ENCODE data around the gene NIPAL3.

Gene NIPAL3

GRCh38 chr1:24498589-24498988 lies 83.0 kb downstream of the NIPAL3 start:
- TF ChIP-seq Cebpa-rat (IDR thresholded peaks at IDR 0.05) = no peak
- H4K20me1 ChIP-seq = no peaks in the 10 kb centered on the region
- no peaks in the 10 kb centered on the region for H3K36me3 ChIP-seq
- H3K4me1 ChIP-seq = peaks cover 16 to 25% (median 23%) of the 10 kb centered on the region in 10 experiments
- H3K4me3 ChIP-seq = no peak overlapping the region
- no peaks in the 10 kb centered on the region for H3K9me3 ChIP-seq (replicated peaks in 1 of 11)
- no peak overlapping the region for H3K9ac ChIP-seq
- no peak overlapping the region for H3K4me2 ChIP-seq
- H3K27me3 ChIP-seq = peaks cover 5 to 24% (median 19%) of the 10 kb centered on the region in 11 experiments; a peak in 21 of 22 replicates
- no peak overlapping the region for H3K27ac ChIP-seq

- Histone ChIP-seq H3K27ac (no peak overlapping the region; a peak in 1 of 22 replicates), H4K20me1 (peaks cover 0 to 3% (median 0%) of the 10 kb centered on the region in 11 experiments; a peak in 1 of 22 replicates), H3K27me3 (peaks cover 21 to 44% (median 38%) of the 10 kb centered on the region in 11 experiments), H3K36me3 (no peaks in the 10 kb centered on the region), H3K9ac (no peak overlapping the region), H3K9me3 (replicated peaks in 1 of 11) (no peaks in the 10 kb centered on the region), H3K4me2 (peak overlapping the region; percentile 84 to 98 (median 93); a peak in 20 of 22 replicates), H3K4me1 (peaks cover 16 to 26% (median 23%) of the 10 kb centered on the region in 10 experiments), H3K4me3 (no peak overlapping the region)
- TF ChIP-seq Cebpa-rat (IDR thresholded peaks at IDR 0.05) = no peak
Observed at GRCh38 chr1:24500448-24501048, 84.9 kb downstream of the NIPAL3 start.

- Histone ChIP-seq H3K9ac (peak overlapping the region in 6 of 11 experiments; percentile 71 to 91 (median 82); a peak in 10 of 22 replicates), H3K4me1 (peaks cover 16 to 26% (median 23%) of the 10 kb centered on the region in 10 experiments), H3K4me3 (peak overlapping the region; percentile 66 to 83 (median 74); a peak in 19 of 20 replicates), H3K27ac (peak overlapping the region in 4 of 11 experiments; percentile 74 to 82 (median 78); a peak in 6 of 22 replicates), H3K27me3 (peaks cover 21 to 52% (median 44%) of the 10 kb centered on the region in 11 experiments), H3K9me3 (replicated peaks in 1 of 11) (no peaks in the 10 kb centered on the region), H3K36me3 (no peaks in the 10 kb centered on the region), H4K20me1 (peaks cover 0 to 3% (median 0%) of the 10 kb centered on the region in 11 experiments; a peak in 1 of 22 replicates), H3K4me2 (peak overlapping the region; percentile 84 to 98 (median 93))
- 0 out of 22 replicates have a peak, but pooled peaks of 1 of the 11 experiments have one; percentile 20 for TF ChIP-seq Cebpa-rat (IDR thresholded peaks at IDR 0.05)
Observed at GRCh38 chr1:24501371-24502064, 85.9 kb downstream of the NIPAL3 start.

- Histone ChIP-seq H3K4me2 (peak overlapping the region; percentile 84 to 98 (median 93)), H3K27me3 (peaks cover 21 to 56% (median 44%) of the 10 kb centered on the region in 11 experiments), H3K4me1 (peaks cover 16 to 26% (median 23%) of the 10 kb centered on the region in 10 experiments), H3K36me3 (no peaks in the 10 kb centered on the region), H3K9me3 (replicated peaks in 1 of 11) (no peaks in the 10 kb centered on the region), H3K9ac (peak overlapping the region; percentile 60 to 91 (median 78)), H3K27ac (peak overlapping the region in 10 of 11 experiments; percentile 9 to 82 (median 62); a peak in 16 of 22 replicates), H4K20me1 (peaks cover 0 to 3% (median 0%) of the 10 kb centered on the region in 11 experiments; a peak in 1 of 22 replicates), H3K4me3 (peak overlapping the region; percentile 66 to 83 (median 74))
- no peak for TF ChIP-seq Cebpa-rat (IDR thresholded peaks at IDR 0.05)
Observed at GRCh38 chr1:24502065-24502708, 86.6 kb downstream of the NIPAL3 start.

GRCh38 chr1:24502709-24503058 lies 87.1 kb downstream of the NIPAL3 start, which contains the start of gene RCAN3:
Gene RCAN3, plus strand, starts transcription at chr1:24502836. Its CDS starts 11,537 bp downstream, at chr1:24514373.
- Histone ChIP-seq H3K9me3 (replicated peaks in 1 of 11) (no peaks in the 10 kb centered on the region), H3K27ac (peak within 1 kb of the TSS in 10 of 11 experiments; percentile 9 to 82 (median 62); a peak in 16 of 22 replicates), H3K36me3 (no peaks in the 10 kb centered on the region), H3K27me3 (peaks cover 21 to 56% (median 44%) of the 10 kb centered on the region in 11 experiments), H3K4me3 (peak within 1 kb of the TSS; percentile 66 to 83 (median 74)), H3K4me2 (peak within 1 kb of the TSS; percentile 91 to 98 (median 94)), H3K4me1 (peaks cover 16 to 26% (median 23%) of the 10 kb centered on the region in 10 experiments), H4K20me1 (peaks cover 0 to 3% (median 0%) of the 10 kb centered on the region in 11 experiments; a peak in 1 of 22 replicates), H3K9ac (peak within 1 kb of the TSS; percentile 60 to 91 (median 78))
- TF ChIP-seq Cebpa-rat (IDR thresholded peaks at IDR 0.05) = no peak

- Histone ChIP-seq H3K27me3 (peaks cover 21 to 56% (median 44%) of the 10 kb centered on the region in 11 experiments), H3K27ac (peak overlapping the region in 2 of 11 experiments; percentile 79 to 82; a peak in 2 of 22 replicates), H3K9ac (peak overlapping the region in 10 of 11 experiments; percentile 71 to 91 (median 79); a peak in 18 of 22 replicates), H4K20me1 (peaks cover 0 to 3% (median 0%) of the 10 kb centered on the region in 11 experiments; a peak in 1 of 22 replicates), H3K36me3 (no peaks in the 10 kb centered on the region), H3K4me3 (peak overlapping the region; percentile 66 to 83 (median 74)), H3K4me2 (peak overlapping the region; percentile 70 to 96 (median 93)), H3K4me1 (peaks cover 16 to 26% (median 23%) of the 10 kb centered on the region in 10 experiments), H3K9me3 (replicated peaks in 1 of 11) (no peaks in the 10 kb centered on the region)
- no peak for TF ChIP-seq Cebpa-rat (IDR thresholded peaks at IDR 0.05)
Observed at GRCh38 chr1:24503059-24503751, 87.6 kb downstream of the NIPAL3 start.

- no peaks in the 10 kb centered on the region for H3K36me3 ChIP-seq
- H3K27ac ChIP-seq = no peak overlapping the region
- no peaks in the 10 kb centered on the region for H3K9me3 ChIP-seq (replicated peaks in 1 of 11)
- peak overlapping the region in 5 of 11 experiments; percentile 90 to 96 (median 93); a peak in 10 of 22 replicates for H3K4me2 ChIP-seq
- H3K4me1 ChIP-seq = peaks cover 16 to 26% (median 23%) of the 10 kb centered on the region in 10 experiments
- peaks cover 0 to 3% (median 0%) of the 10 kb centered on the region in 11 experiments; a peak in 1 of 22 replicates for H4K20me1 ChIP-seq
- peaks cover 21 to 56% (median 44%) of the 10 kb centered on the region in 11 experiments for H3K27me3 ChIP-seq
- H3K4me3 ChIP-seq = peak overlapping the region in 3 of 10 experiments; percentile 68 to 83 (median 81); a peak in 5 of 20 replicates
- no peak overlapping the region for H3K9ac ChIP-seq
- no peak for TF ChIP-seq Cebpa-rat (IDR thresholded peaks at IDR 0.05)
Observed at GRCh38 chr1:24503870-24504523, 88.4 kb downstream of the NIPAL3 start.

Data from BLaER1 treated with 17β-estradiol and CSF1 and Interleukin-3, amounts not matched to agents 10 nM and 100 nM (cell line).